ENCODE data around the gene NR3C1.
A peak's percentile ranks its signal among the peaks of the same experiment; 100 is the strongest.

NR3C1 gene

DNA sequence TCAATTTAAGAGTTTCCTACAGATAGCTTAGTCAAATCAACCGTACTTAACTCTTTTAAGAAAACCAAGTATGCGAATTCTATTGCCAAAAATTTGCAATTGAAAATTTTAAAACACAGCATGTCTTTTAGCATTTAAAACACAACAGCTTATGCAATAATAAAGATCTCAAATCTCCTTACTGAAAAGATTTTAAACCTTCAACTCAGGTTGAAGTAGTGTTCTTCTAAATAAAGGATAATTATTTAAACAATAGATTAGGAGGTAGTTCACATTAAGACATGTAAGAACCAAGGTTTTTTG, 5.5 kb downstream of the NR3C1 start:
- DNase-seq = no peak

- no peak for DNase-seq
Measured at GRCh38 chr5:143397302-143398052, 6.0 kb downstream of the NR3C1 start.

DNA sequence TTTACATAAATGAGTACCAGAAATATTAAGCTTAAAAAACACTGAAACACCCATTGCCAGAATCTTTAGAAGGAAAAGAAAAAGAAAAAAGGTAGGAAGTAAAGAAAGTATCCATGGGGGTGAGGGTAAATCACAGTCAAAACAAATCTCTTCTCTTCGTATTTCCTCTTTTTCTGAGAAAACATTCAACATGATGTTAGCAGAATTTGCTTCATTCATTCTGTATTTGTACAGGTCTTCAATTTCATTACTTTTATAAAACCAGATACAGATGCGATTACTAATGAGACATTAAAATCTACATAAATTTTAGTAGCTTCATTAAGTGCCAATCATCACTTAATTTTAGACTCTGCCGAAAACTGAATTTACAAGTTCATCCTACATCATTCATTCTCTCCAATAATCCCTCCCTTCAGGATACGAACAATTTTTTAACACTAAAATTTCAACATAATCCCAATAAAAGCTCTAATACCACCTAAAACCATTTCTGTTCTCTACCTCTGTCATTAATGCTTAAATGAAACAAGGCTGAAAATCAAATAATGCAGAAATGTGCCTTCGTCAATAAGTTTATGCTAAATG, 7.0 kb downstream of the NR3C1 start:
- DNase-seq = peak; percentile 8 to 14

- DNase-seq = no peak
Measured at GRCh38 chr5:143395638-143396352, 7.7 kb downstream of the NR3C1 start.

- no peak for DNase-seq
Measured at GRCh38 chr5:143393524-143393923, 10.0 kb downstream of the NR3C1 start.

DNA sequence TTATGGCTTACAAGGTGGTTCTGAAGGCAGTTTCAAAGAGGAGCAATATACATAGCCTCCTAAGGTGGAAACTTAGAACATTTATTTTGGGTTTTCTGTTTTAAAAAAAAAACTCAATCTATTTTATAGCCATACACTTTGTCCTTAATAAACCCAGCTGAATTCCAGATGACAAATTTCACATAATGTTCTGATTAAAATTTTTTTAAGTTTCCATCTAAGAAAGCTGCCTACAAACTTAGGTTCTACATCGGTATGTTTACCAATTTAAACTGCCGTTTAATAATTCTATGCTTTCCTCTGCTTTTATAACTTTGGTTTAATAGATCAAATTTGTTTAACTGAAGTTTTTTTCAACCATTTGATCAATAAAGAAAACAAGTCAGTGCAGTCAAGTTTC, 12.5 kb downstream of the NR3C1 start:
- no peak for DNase-seq

GRCh38 chr5:143390258-143390657, 13.2 kb downstream of the NR3C1 start:
- DNase-seq = no peak

- no peak for DNase-seq
Measured at GRCh38 chr5:143386725-143387124, 16.8 kb downstream of the NR3C1 start.

DNA sequence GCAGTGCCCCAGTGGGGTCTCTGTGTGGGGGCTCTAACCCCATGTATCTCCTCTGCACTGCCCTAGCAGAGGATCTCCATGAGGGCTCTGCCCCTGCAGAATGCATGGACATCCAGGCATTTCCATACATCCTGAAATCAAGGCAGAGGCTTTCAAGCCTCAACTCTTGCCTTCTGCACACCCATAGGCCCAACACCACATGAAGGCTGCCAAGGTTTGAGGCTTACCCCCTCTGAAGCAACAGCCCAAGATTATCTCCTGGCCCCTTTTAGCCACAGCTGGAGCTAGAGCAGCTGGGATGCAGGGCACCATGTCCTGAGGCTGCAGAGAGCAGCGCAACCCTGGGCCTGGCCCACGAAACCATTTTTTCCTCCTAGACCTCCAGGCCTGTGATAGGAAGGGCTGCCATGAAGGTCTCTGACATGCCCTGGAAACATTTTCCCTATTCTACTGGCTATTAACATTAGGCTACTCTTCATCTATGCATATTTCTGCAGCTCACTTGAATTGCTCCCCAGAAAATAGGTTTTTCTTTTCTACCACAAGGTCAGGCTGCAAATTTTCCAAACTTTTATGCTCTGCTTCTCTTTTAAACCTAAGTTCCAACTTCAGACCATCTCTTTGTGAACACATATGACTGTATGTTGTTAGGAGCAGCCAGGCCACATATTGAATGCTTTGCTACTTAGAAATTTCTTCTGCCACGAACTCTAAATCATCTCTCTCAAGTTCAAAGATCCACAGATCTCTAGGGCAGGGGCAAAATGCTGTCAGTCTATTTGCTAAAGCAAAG, 18.4 kb downstream of the NR3C1 start:
- no peak for DNase-seq

GRCh38 chr5:143383988-143384387, 19.5 kb downstream of the NR3C1 start:
- DNase-seq = no peak

DNA sequence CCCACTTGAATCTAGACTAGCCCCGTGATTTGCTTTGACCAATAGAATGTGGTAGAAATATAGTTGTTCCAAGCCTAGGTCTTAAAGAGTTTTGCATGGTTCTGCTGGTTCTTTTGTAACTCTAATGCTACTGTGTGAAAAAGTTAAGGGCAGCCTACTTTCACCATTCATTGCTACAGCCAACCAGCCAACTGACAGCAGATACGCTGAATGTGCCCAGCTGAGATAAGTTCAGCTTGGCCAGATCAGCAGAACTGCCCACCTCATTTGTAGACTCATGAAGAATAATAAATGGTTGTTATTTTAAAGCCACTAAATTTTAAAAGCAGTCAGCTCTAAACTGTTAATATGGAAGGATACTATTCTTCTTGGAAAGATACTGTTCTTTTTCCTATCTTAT, 23.9 kb downstream of the NR3C1 start:
- DNase-seq = no peak

DNA sequence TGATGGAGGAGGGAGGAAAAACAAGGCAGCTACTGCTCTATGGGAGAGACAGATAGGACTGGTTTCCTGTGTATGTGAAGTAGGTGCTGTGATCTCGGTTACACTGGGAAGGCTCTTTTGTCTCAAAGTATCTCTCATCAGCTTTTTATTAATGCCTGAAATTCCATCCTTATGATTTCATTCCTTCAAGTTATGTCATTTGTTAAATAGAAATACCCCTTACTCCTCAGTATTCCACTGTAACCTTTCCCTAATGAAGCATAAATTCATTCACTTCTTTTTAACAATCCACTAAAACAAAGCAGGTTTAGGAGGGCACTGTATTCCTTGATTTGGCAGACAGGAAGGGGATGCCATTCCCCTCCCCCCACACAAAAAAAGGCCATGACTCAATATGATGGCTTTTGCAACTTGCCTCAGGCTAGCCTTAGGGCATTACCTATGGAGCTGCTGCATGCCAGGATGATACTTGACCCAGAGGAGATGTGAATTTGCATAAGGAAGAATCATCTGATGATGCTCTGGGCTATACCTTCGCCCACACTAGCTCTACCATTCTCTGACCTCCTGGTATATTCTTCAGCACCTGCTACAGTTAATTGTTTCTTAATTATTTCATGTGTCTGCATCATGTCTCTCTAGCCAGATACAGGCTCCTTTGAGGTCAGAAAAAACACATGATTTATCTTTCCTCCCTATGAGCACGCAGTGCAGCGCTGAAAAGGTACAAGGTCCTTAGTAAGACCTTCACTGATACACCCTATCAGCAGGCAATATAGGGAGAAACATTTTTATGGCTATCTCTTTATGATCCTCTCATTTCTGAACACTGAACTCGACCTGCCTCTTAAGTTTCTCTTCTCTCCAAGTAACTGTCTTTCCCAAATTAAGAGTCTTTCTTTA, 26.3 kb downstream of the NR3C1 start:
- no peak for DNase-seq

DNA sequence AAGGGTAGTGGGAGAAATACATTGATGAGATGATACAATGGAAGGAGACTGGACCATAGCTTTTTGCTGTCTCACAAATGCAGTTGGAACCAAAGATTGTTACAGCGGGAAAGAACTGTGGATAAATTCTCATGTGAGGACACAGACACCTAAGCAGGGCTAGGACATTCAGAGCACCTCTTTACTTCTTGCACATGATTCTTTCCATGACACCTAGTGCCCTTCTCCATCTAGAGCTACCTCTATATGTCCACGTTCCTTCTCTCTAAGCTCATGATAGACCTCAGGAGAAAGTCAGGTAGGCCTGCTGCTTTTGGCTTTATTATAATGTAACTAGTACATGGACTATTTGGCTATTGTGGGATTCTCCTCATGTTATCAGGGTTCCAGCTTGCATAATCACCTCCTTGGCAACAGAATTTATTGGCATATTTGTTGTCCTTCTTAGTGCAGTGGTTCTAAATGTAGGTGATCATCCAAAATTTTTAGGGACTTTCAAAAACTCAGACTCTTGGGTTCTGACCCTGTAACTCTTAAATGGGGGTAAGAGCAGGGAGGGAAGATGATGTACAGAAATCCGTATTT, 27.2 kb downstream of the NR3C1 start:
- no peak for DNase-seq

- no peak for DNase-seq
Measured at GRCh38 chr5:143374496-143375217, 28.8 kb downstream of the NR3C1 start.

- DNase-seq = no peak
Measured at GRCh38 chr5:143373076-143373475, 30.4 kb downstream of the NR3C1 start.

GRCh38 chr5:143372187-143372829, 31.2 kb downstream of the NR3C1 start:
- DNase-seq = no peak

- no peak for DNase-seq
Measured at GRCh38 chr5:143370440-143370839, 33.0 kb downstream of the NR3C1 start.

GRCh38 chr5:143364061-143364460, 39.4 kb downstream of the NR3C1 start:
- no peak for DNase-seq

GRCh38 chr5:143362664-143363227, 40.7 kb downstream of the NR3C1 start:
- DNase-seq = no peak

DNA sequence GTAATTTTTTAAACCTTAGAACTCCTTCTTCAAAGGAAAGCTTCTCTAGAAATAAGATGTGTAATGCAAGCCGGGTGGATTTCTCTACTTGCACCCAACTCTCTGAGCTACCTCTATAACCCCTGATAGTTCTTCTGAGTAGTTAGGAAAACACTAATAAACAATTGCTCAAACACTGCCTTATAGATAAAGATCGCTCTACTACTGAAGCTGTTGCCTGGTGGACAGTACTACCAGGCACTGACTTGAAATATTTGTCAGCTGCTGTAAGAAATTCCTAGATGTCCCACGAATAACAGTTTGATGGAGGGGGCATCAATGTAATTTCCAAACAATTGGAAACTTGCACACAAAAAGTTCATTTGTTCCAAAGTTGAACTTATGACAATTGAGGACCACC, 42.0 kb downstream of the NR3C1 start:
- no peak for DNase-seq

DNA sequence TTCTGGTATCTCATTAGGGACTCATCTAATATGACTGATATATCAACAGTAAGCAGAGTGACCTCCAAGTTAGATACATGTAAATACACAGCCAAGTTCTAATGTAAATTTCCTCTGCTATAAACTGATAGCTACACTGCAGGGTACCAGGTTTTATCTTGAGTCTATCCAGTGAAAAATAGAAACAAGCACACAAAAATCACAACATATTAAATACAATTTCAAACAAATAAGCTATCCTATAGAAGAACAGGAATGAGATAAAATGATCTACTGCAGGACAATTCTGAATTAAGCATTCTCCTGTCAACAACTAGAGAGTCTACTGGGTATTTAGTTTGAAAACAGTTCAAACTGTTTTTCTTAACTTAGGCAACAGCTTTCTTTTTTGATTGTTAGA, 42.7 kb downstream of the NR3C1 start:
- no peak for DNase-seq
